ENCODE results near the gene AFG1L. TPM values are rescaled to one million over a fixed set of nuclear protein-coding genes. Genes with fewer than 3 reads are reported as not detected.

Gene AFG1L
- total RNA-seq, 1 donor from 2014 or later, result 9.3 TPM

DNA sequence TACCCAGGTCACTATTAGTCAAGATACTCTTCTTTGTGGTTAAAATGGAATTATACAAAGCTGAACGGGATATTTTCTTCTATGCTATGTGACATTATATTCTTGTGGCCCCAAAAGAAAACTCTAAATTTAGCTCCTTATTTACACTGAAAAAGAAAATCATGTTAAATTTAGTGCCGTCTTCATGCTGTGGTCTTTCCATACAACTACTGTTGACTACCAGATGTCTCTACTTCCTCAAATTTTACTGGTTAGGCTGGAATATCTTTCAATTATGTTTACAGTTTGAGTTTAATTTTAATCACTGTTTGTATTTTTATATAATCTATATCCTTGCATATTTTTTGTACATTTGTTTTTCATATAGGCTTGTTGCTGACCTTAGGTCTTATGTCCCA is 170.2 kb downstream of the AFG1L start:
- Mint-ChIP-seq H3K4me1 (peaks cover 6% of the 10 kb centered on the region), H3K27ac (no peak overlapping the region), H3K27me3 (ENCODE audit: low read depth) (no peaks in the 10 kb centered on the region), H3K9me3 (no peaks in the 10 kb centered on the region), H3K4me3 (no peak overlapping the region), H3K36me3 (no peaks in the 10 kb centered on the region)
- no peak for DNase-seq (ENCODE audit: low spot score in 2 of 2, unreplicated experiment in 2 of 2)
- TF ChIP-seq, protein P1, sequence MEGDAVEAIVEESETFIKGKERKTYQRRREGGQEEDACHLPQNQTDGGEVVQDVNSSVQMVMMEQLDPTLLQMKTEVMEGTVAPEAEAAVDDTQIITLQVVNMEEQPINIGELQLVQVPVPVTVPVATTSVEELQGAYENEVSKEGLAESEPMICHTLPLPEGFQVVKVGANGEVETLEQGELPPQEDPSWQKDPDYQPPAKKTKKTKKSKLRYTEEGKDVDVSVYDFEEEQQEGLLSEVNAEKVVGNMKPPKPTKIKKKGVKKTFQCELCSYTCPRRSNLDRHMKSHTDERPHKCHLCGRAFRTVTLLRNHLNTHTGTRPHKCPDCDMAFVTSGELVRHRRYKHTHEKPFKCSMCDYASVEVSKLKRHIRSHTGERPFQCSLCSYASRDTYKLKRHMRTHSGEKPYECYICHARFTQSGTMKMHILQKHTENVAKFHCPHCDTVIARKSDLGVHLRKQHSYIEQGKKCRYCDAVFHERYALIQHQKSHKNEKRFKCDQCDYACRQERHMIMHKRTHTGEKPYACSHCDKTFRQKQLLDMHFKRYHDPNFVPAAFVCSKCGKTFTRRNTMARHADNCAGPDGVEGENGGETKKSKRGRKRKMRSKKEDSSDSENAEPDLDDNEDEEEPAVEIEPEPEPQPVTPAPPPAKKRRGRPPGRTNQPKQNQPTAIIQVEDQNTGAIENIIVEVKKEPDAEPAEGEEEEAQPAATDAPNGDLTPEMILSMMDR (IDR thresholded peaks at IDR 0.05; ENCODE audit: unreplicated experiment), result no peak

DNA sequence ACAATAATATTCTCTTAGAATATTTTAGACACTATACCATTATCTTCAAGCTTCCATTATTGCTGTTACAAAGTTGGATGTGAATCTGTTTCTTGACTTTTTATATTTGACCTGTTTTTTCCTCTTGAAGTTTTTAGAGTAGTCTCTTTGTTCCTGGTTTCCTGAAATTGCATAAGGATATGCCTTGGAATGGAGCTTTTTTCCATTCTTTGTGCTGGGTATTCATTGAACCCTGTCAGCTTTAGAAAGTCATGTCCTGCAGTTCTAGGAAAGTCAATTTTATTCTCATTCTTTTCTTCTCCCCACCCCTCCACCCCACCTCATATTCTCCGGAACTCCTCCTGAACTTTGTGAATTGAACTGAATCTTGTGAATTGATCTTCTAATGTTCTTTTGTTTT is 173.5 kb downstream of the AFG1L start:
- TF ChIP-seq, protein P1 (IDR thresholded peaks at IDR 0.05; ENCODE audit: unreplicated experiment), result no peak
- peaks cover 4% of the 10 kb centered on the region for H3K9me3 Mint-ChIP-seq
- DNase-seq (ENCODE audit: low spot score in 2 of 2, unreplicated experiment in 2 of 2), result no peak
- H3K27ac Mint-ChIP-seq, result no peak overlapping the region
- no peaks in the 10 kb centered on the region for H3K36me3 Mint-ChIP-seq
- H3K27me3 Mint-ChIP-seq (ENCODE audit: low read depth), result no peaks in the 10 kb centered on the region
- H3K4me1 Mint-ChIP-seq, result peaks cover 6% of the 10 kb centered on the region
- H3K4me3 Mint-ChIP-seq, result no peak overlapping the region

DNA sequence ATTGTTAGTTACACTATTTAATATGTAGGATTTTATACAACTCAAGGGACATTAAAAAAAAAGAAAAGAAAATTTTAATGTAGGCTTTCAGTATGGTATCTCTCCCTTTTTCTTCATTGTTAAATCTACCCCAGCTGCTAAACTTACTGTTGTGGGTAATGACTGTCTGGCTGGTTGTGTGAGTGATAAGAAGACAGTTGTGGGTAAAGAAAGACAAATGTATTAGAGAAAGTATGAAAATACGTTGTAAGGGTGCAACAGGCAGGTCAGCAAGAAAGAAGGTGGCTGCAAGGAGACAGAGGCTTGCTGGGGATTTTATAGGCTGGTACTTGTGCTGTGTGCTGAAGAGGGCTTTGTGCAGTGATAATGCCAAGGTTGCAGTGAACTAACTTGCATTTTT is 174.5 kb downstream of the AFG1L start:
- no peak overlapping the region for H3K27ac Mint-ChIP-seq
- H3K36me3 Mint-ChIP-seq, result no peaks in the 10 kb centered on the region
- no peak overlapping the region for H3K4me3 Mint-ChIP-seq
- TF ChIP-seq, protein P1 (IDR thresholded peaks at IDR 0.05; ENCODE audit: unreplicated experiment), result no peak
- no peaks in the 10 kb centered on the region for H3K4me1 Mint-ChIP-seq
- DNase-seq (ENCODE audit: low spot score in 2 of 2, unreplicated experiment in 2 of 2), result no peak
- peaks cover 4% of the 10 kb centered on the region for H3K9me3 Mint-ChIP-seq
- H3K27me3 Mint-ChIP-seq (ENCODE audit: low read depth), result no peaks in the 10 kb centered on the region

DNA sequence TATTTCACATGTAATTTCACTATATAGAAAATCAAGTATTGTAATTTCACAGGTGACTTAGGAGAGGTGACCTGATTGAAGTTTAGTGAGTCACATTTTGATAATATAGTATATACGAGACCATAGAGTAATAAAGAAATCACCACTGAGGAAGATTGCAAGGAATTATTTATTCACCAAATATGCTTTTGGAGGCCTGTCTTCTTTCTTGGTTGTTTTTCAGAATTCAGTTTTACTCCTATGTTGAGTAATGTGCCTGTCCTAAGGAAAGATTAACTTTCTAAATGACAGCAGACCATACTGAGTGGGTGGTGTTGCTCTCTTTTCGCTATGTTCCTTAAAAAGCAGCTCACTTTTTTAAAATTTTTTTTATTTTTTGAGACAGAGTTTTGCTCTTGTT is 178.3 kb downstream of the AFG1L start:
- Mint-ChIP-seq H3K9me3 (peaks cover 14% of the 10 kb centered on the region), H3K36me3 (no peaks in the 10 kb centered on the region), H3K4me3 (no peak overlapping the region), H3K27ac (no peak overlapping the region), H3K4me1 (no peaks in the 10 kb centered on the region), H3K27me3 (ENCODE audit: low read depth) (no peaks in the 10 kb centered on the region)
- TF ChIP-seq, protein P1 (IDR thresholded peaks at IDR 0.05; ENCODE audit: unreplicated experiment), result no peak
- DNase-seq (ENCODE audit: low spot score in 2 of 2, unreplicated experiment in 2 of 2), result no peak

DNA sequence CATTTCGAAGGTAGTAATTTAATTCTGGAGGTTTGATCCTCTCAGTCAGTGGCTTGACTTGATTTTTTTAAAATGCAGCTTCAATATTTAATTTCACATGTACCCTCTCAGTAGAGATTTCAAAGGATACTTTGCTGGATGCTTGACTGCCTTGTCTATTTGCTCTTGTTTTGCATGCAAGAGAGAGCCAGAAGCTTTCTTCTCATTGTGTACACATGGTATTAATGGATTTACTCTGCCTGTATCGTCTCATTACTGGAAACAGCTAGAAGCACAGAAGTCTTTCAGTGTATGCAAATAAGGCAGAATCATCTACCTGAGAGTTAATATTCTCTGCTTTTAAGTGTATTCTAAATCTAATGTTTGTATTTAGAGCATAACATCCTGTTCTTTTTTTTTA is 181.5 kb downstream of the AFG1L start:
- H3K9me3 Mint-ChIP-seq, result peaks cover 14% of the 10 kb centered on the region
- no peak for DNase-seq (ENCODE audit: low spot score in 2 of 2, unreplicated experiment in 2 of 2)
- peaks cover 13% of the 10 kb centered on the region for H3K36me3 Mint-ChIP-seq
- H3K27me3 Mint-ChIP-seq (ENCODE audit: low read depth), result no peaks in the 10 kb centered on the region
- no peak overlapping the region for H3K4me3 Mint-ChIP-seq
- H3K27ac Mint-ChIP-seq, result no peak overlapping the region
- no peaks in the 10 kb centered on the region for H3K4me1 Mint-ChIP-seq
- TF ChIP-seq, protein P1 (IDR thresholded peaks at IDR 0.05; ENCODE audit: unreplicated experiment), result no peak

DNA sequence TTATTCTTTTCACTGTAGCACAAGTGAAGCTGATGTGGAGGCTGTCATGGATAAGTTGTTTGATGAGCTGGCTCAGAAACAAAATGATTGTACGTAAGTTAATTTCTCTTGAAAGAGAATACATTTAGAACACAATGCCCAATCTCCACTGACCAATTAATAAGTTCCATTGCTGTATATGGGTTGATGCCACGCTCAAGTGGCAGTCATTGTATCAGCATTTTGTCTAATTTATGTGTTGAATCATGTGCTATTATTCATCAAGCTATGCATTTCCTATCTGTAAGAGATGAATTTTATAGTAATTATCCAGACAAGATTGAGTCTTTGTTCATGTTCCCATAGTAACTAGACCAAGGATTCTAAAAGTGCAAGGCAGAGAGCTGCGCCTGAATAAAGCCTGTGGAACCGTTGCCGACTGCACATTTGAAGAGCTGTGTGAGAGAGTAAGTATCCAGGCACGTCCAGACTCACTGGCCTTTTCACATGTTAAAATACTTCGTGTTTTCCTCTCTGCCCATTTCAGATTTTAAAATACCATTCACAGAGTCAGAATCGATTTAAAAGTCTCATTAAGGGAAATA is 182.1 kb downstream of the AFG1L start:
- TF ChIP-seq, protein P1 (IDR thresholded peaks at IDR 0.05; ENCODE audit: unreplicated experiment), result no peak
- H3K4me1 Mint-ChIP-seq, result no peaks in the 10 kb centered on the region
- no peak overlapping the region for H3K4me3 Mint-ChIP-seq
- no peaks in the 10 kb centered on the region for H3K27me3 Mint-ChIP-seq (ENCODE audit: low read depth)
- H3K9me3 Mint-ChIP-seq, result peaks cover 12% of the 10 kb centered on the region
- H3K27ac Mint-ChIP-seq, result no peak overlapping the region
- no peak for DNase-seq (ENCODE audit: low spot score in 2 of 2, unreplicated experiment in 2 of 2)
- H3K36me3 Mint-ChIP-seq, result peaks cover 16% of the 10 kb centered on the region

Data from mesothelial cell of epicardium (in vitro differentiated cells).